IPS-NIHi11 (cell line): ENCODE data around the gene OPN1SW.

Experiments
- DNase-seq: peaks from one replicate; pipeline ENCODE4 v3.0.0; 2012; ENCODE audit warnings: mixed read lengths, low spot score

Gene OPN1SW, protein sequence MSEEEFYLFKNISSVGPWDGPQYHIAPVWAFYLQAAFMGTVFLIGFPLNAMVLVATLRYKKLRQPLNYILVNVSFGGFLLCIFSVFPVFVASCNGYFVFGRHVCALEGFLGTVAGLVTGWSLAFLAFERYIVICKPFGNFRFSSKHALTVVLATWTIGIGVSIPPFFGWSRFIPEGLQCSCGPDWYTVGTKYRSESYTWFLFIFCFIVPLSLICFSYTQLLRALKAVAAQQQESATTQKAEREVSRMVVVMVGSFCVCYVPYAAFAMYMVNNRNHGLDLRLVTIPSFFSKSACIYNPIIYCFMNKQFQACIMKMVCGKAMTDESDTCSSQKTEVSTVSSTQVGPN

DNA sequence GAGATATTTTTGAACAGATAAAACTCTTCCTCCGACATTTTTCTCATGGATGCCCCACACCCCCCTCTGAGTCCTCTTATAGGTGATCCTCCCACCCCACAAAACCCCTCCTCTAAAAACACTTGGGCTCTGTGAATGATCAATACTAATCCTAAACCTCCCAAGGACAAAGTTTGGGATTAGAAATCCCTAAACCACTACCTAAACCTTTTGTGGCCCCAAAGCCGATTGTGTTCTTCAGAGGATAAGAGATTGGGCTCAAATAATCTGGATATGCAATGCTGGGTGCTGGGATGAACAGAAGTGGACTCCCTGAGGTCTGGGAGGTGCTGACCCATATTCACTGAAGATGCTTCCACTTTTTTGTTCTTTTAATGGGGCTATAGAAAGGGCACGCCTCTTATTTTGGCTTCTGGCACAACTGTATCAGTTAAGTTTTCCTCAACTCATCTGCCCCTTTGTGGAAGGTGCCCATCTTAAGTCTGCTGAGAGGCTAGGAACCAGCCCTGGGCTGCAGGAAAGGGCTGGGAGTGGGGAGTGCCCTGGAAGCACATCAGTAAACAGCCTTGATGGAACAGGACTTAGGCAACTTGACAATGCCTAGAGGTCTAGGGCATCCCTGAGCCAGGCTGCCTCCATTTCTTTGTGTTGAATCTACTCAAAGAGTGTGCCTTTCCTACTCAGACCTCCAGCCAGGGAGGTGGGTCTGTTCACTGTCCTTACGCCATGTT is at the start of gene OPN1SW:
OPN1SW (minus strand) TSS at position 51 of the 731 bp plus-strand sequence; CDS start at position 38, 13 bp downstream.
- DNase-seq: no peak

DNA sequence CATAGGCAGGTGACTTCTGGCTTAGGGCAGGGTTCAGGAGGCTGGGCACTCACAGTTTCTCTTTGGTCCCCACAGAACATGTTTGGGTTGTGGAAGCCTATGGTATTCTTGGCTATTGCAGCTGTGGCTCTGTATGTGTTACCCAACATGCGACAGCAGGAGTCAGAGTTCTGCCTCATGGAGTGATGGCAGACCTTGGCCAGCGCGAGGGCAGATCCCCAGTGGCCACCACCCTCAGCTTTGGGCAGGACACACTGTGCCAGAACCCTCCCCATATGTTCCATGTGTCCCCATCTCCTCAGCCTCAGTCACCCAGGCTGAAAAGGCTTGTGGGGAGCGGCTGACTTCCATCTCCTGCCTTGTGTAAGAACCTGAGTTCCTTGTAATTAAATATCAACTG is 46.1 kb upstream of the OPN1SW start:
- no peak for DNase-seq

DNA sequence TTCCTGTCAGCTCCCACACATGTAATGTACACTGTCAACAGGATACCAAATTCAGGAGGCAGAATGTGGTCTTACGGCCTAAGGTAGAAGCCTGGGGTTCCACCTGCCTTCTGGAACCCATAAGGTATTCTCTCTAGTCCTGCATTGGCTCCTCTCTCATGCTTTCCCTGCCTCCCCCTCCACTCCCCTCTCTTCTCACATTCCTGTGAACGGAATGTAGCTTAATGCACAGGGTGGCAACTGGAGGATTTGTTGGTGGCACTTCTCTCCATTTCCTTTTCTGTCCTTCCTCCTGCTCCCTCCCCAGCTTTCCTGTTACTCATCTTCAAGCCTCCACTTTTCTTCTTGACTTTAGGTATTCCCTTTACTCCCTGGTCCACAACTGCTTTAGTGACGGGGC is 43.1 kb upstream of the OPN1SW start:
- no peak for DNase-seq

DNA sequence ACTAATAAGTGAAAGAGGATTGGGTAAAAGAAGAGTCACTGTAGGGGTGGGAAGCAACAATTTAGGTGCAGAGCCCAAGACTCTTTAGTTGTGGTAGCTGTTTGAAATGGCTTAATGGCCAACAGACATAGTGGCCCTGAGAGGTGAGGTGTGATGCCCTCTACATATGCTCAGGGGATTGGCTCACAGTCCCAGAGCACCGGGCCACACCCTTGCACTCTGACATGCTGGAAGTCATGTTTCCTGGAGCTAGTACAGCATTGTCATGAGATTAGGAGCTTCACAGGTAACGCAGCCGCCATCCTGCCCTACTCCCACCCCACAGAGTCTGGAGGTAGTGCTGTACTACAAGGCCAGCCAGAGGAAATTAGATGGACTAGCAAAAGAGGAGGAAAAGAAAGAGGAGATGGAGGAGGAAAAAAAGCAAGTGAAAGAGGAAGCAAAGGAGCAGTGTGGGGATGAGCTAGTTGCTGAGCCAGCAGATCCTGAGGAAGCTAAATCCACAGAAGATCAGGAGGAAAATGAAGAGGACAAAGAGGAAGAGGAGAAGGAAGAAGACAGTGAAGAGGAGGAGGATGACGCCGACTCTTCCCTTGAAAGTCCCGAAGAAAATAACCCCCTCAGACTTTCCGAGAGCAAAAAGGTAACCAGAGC is 39.8 kb upstream of the OPN1SW start:
- DNase-seq: no peak

DNA sequence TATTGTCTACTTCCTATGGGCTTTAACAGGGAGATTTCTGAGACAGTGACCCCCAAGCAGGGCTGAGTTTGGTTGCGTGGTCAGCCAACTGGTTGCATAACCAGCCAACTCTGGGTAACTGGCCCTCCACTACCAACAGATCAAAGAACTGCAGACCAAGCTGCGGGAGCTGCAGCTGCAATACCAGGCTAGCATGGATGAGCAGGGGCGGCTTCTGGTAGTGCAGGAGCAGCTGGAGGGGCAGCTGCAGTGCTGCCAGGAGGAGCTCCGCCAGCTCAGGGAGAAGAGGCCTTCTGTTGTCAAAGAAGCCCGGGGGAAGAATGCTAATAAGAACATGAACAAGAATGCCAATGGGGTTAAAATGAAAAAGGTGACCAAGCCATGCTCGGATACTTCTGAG is 38.9 kb upstream of the OPN1SW start:
- no peak for DNase-seq

DNA sequence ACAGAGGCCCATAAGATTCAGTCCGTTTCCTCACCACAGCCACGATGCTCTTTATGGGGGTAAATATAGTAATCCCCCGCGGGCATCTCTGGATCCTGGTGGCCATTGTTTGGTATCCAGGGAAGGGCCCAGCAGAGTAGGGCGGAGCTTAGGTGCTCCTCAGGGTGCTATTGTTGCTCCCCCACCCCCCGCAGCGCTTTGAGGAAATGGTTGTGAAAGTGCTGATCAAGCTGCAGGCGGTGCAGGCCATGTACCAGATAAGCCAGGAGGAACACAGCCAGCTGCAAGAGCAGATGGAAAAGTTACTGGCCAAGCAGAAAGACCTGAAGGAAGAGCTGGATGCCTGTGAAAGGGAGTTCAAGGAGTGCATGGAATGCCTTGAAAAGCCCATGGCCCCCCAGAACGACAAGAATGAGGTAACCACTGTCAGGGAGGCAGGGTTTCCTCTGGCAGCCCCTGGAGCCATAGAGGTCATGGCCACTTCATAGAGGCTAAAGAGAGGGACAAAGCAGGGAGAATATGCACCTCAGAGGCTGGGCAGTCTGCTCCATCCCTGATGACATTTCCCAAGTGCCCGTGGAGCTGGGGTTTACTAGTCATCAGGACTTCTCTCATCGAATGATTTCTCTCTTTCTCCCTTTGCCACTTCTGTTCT is 37.0 kb upstream of the OPN1SW start:
- DNase-seq: peak; percentile 23

DNA sequence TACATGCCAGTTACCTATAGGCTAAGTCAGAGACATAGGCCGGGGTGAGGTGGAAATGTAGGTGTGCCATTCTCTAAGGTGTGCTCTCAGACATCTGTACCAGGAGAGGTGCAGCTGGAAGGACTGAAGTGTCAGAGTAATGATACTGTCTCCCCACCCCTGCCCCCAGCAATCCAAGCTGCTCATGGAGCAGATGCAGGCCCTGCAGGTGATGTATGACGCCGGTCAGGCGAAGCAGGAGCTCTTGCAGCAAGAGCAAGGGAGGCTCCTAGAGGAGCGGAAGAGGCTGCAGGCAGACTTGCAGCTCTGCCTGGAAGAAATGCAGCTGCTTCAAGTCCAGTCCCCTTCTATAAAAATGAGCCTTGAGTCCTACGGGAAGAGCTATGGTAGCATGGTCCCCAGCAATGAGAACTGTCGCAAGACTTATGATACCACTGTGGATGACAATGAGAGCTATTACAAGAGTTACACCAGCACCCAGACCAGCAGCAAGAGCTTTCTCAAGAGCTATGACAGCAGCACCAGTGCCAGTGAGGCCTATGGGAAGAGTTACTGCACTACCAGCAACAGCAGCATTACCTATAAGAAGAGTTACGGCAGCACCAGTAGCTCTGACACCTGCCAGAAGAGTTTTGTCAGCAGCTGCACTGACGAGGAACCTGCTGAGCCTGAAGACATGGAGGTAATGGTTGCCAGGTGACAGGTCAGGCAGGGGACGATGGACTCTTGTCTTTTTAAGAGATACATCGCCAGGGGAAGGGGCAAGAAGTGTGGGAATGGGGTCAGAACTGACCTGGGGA is 36.2 kb upstream of the OPN1SW start:
- no peak for DNase-seq

DNA sequence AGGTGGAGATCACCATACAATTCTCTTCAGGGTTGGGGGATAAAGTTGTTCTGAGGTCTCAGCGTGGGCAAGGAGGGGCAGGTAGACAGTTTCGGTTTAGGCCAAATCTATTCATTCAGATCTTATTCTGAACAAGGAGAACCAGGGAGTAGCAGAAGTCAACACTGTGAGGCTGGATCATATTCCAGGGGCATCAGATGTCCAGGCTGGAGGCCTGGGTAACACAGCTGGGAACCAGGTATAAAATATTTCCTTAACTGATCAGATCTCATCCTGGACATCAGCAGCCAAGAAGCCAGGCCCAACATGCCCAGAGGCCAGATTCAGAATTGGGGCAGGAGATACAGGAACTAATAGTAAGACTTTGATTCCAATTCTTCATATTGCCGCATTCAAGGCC is 35.4 kb upstream of the OPN1SW start:
- no peak for DNase-seq

DNA sequence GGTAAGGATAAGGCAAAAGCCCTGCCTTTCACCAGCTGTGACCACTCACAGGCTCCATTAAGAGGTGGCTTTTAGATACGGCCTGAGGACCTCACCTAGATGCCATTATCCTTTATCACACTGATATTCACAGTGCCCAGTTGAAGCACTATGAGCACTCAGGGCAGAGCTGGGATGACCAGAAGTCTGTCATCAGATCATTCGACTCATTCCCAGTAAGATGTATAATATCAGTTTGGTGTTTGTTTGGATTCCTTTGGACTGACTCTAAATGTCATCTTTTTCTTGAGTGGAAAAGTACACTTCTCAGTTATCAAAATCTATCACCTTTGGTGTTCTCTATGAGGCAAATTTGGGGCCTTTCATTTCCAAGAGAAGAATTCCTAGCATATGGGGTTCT is 34.9 kb upstream of the OPN1SW start:
- DNase-seq: no peak

DNA sequence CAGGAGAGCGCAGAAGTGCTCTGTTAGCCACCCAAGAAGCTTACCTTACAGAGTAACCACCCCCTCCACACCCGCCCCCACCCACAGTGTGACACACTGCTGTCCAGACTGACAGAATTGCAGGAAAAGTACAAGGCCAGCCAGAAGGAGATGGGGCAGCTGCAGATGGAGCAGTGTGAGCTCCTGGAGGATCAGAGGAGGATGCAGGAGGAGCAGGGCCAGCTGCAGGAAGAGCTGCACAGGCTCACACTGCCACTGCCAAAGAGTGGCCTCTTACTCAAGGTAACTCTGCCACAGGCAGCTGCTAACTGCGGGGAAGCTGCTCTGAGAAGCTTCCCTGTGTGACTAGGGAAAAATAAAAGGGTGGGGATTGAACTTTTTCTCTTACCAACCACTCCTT is 33.8 kb upstream of the OPN1SW start:
- no peak for DNase-seq

DNA sequence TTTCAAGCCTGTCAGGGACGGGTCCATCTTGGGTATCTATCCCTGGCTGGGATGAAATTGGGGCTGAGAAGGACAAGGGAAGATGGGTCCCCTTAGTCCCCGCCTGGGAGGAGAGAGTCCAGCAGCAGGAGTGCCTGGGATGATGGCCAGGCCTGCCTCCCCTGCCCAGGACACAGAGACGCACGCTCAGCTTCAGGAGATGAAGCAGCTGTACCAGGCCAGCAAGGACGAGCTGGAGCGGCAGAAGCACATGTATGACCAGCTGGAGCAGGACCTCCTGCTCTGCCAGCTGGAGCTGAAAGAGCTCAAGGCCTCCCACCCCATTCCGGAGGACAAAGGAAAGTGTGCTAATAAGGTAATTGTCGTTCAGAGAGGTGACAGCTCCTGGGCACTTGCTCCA is 31.6 kb upstream of the OPN1SW start:
- no peak for DNase-seq

DNA sequence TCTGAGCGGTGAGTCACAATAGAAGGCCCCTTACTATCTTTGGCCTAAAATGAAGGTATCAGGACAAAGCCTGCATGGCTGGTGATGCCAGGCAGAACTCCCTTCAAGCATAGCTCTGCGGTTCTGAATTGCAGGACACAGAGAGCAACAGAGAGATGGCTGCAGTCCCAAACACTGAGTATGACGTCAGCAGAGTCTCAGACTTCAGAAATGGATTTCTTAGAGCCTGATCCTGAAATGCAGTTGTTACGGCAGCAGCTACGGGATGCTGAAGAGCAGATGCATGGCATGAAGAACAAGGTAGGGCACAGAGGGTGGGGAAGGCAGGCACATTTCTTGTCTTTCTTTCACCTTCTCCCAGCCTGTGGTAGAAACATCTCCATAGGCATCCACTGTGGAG is 29.6 kb upstream of the OPN1SW start:
- no peak for DNase-seq

DNA sequence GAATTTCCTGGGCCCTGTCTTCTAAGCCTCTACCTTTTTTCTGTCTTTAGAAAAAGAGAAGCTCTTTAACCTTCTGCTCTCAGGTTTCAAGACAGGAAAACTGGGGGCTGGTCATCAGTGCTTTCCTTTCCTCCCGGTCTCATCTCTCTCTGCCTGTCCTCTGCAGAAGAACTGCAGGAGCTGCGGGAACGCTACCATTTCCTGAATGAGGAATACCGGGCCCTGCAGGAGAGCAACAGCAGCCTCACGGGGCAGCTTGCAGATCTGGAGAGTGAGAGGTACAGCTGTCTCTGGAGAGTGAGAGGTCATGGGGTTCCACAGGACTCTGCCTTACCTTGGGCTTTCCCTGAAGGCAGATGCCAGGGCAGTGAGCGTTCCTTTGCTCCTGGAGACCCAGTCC is 28.9 kb upstream of the OPN1SW start:
- DNase-seq: peak; percentile 30

DNA sequence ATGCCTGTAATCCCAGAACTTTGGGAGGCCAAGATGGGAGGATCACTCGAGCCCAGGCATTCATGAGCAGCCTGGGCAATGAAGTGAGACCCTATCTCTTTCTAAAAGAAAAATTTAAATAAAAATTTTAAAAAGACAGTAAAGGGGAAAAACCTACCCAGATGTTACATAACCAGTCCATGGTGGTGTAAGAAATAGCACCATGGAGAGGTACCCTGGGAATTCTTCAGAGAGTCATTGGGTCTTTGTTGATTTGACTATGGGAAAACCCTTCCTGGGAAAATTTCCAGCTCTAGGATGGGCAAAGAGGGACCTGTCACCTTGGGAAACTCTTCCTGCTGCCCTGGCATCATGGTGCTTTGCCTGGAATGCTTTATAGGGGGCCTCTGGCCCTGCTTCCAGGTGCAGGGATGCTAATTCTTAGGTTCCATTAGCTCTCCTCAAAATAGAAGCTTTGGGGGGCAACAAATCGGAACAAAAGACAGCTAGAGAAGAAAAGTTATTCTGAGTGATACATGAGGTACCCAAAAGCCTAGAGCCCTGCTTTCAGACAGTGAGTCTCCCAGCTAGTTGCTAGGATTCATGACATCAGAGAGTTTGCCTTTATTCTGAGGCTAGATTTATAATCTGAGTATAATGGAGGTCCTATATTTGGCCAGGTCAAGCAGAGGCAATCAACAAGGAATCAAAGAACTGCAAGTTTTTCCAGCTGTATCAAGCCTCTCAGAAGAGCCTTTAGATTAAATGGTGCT is 26.2 kb upstream of the OPN1SW start:
- no peak for DNase-seq

DNA sequence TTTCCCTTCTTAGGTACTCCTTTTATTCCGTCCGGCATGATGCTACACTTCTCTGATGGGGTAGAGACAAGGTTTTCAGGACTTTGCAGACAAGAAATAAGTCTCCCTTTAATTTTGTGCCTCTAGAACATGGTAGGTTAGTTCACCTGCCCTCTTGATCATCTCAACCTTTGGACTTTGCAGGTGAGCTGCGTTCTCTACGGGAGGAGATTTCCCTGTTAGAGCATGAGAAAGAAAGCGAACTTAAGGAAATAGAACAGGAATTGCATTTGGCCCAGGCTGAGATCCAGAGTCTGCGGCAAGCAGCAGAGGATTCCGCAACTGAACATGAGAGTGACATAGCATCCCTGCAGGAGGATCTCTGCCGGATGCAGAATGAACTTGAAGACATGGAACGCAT is 25.4 kb upstream of the OPN1SW start:
- no peak for DNase-seq

DNA sequence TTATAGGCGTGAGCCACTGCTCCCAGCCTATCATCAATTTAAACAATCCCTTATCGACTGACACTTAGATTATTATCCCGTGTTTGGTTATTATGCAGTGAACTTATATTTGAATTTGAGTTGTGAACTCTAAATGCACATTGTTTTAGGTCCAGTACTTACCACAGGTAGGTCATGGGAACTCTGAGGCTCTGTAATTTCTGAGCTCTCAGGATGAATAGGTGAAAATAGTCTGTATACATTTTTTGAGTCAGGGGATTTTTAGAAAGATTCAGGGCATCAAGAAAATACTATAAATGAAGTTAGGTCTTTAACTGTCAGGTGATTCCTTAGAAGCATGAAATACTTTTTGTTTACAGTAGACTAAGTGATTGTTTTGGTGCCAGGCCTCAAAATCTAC is 25.0 kb upstream of the OPN1SW start:
- DNase-seq: no peak

DNA sequence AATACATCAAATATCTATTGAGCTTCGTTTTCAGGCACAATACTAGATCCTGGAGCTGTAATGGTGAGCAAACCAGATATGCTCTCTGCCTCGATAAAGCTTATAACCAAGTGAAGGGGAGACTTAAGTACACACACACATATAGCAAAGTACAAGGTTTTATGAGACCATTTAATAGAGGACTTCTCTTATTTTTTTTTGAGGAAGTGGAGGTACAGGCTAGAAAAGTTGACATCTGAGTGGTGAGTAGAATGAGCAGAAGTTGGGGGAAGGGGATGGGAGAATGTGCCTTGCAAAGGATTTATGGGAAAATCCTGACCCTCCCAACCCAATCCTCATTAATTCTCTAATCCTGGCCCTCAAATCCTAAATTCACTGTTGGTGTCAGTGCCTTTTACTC is 23.9 kb upstream of the OPN1SW start:
- no peak for DNase-seq

DNA sequence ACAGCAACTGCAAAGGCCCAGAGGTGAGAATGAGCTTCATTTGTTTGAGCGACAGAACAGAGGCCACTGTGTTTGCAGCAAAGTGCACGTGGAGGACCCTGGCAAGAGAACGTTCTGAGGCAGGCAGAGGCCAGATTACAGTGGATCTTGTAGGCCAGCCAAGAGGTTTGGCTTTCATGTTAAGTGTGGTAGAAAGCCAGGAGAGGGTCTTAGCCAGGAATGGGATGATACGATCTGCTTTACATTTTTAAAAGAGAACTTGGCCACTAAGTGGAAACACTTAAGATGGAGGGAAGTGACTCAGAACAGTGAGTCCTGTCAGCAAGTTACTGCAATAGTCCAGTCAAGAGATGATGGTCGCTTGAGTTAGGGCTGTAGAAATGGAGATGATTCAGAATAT is 20.7 kb upstream of the OPN1SW start:
- DNase-seq: no peak

DNA sequence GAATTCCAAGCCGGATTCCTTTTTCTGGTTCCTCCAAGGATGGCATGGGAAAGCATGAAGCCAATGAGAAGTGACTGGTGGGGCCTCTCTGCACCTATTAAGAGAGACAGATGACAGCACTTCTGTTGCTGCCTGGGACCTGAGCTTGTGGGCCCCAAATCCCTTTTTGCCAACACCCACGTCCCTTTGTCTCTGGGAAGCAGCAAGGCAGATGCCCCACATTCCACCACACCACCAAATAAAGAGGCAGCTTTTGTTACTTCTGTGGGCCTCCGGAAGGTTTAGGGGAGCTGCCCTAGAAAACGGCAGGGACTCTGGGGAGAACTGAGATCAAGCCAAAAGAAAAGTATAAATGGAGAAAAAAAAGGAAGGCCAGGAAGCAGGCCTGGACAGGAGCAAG is 19.5 kb upstream of the OPN1SW start:
- DNase-seq: no peak

DNA sequence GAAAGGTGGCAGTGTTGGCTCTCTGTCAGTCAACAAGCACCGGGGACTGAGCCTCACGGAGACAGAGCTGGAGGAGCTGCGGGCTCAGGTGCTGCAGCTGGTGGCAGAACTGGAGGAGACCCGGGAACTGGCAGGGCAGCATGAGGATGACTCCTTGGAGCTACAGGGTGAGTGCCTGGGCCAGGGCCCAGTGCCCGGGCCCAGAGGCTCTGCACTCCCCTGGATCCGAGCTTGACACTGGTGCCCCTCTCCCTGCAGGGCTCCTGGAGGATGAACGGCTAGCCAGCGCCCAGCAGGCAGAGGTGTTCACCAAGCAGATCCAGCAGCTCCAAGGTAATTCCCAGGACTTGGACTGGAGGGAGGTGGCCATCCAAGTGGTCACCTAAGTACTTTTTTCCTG is 18.8 kb upstream of the OPN1SW start:
- DNase-seq: no peak

DNA sequence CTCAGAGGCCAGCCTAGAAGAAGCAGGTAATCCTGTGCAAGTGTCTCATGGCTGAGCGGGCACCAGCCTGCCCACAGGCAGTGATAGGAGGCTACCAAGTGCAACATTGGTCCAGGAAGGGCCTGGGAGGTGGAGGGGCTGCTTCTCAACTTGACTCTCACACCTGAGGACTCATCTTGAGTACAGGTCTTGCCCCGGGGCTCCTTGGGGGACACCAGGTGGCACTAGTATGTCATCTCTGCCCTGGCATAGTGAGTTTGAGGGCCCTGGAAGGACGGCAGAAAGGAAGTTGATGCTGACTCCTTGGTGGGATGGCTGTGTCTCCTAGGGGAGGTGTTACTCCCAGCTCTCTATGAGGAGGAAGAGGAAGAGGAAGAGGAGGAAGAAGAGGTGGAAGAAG is 18.4 kb upstream of the OPN1SW start:
- DNase-seq: no peak
